Measurements from ENCODE around the gene PRRG2.

Gene PRRG2

GRCh38 chr19:49640113-49640898, 59.2 kb downstream of the PRRG2 start, which contains the start of gene RRAS:
RRAS (minus strand) TSS chr19:49640143; CDS start chr19:49640098, 45 bp downstream.
- DNase-seq (ENCODE audit: low spot score): peak; percentile 98

Data from left forelimb (tissue), 1 donor.